CD14-positive monocyte (primary cell): ENCODE results near the gene GRID2. TPM values are rescaled to one million over a fixed set of nuclear protein-coding genes. Genes with fewer than 3 reads are reported as not detected.

ENCODE experiments used
- DNase-seq, 3 donors: peaks; one replicate each; pipeline ENCODE4 v3.0.0-alpha.2; 2011 to 2022
- H2AFZ ChIP-seq: 2 replicates; pipeline ENCODE4 v1.6.0; 2012; ENCODE audit warnings: mild to moderate bottlenecking, low read depth, low read length, inconsistent platforms; ENCODE audit not compliant: insufficient read depth, poor library complexity, severe bottlenecking
- H3K27ac ChIP-seq, 2 donors: 1 replicate in 1 of 2; 2 replicates in 1 of 2; pipeline ENCODE4 v1.5.1; 2012 to 2013; ENCODE audit warnings: low read length in 2 of 2, control low read depth in 1 of 2, inconsistent platforms in 1 of 2, low read depth in 1 of 2, mild to moderate bottlenecking in 1 of 2
- H3K27me3 ChIP-seq, 2 donors: one replicate each; pipeline versions ENCODE4 v1.6.0 to v1.6.1; 2011 to 2013; ENCODE audit warnings: low read length in 2 of 2; ENCODE audit not compliant: control insufficient read depth in 2 of 2, insufficient read depth in 2 of 2
- H3K36me3 ChIP-seq, 2 donors: replicated peaks in 1 of 2; 1 replicate in 1 of 2; 2 replicates in 1 of 2; pipeline versions ENCODE4 v1.5.1 to v1.6.1; 2012 to 2013; ENCODE audit warnings: low read length in 2 of 2, control low read depth in 1 of 2, inconsistent platforms in 1 of 2, mild to moderate bottlenecking in 1 of 2; ENCODE audit not compliant: insufficient read depth in 2 of 2, control insufficient read depth in 1 of 2
- H3K4me1 ChIP-seq, 2 donors: 1 replicate in 1 of 2; 2 replicates in 1 of 2; pipeline versions ENCODE4 v1.5.1 to v1.6.1; 2012 to 2013; ENCODE audit warnings: low read length in 2 of 2, control low read depth in 1 of 2, inconsistent platforms in 1 of 2, mild to moderate bottlenecking in 1 of 2, moderate library complexity in 1 of 2; ENCODE audit not compliant: insufficient read depth in 2 of 2, control insufficient read depth in 1 of 2
- H3K4me2 ChIP-seq: replicated peaks from 2 replicates; pipeline ENCODE3; 2012; ENCODE audit warnings: low read length, moderate library complexity, mild to moderate bottlenecking; ENCODE audit not compliant: poor library complexity, severe bottlenecking; ENCODE audit errors: extremely low read depth
- H3K4me3 ChIP-seq, 3 experiments: fragments of 200-600 bp in 1 of 3; sonication (generic) in 1 of 3; replicated peaks in 1 of 3; 1 replicate in 2 of 3; 2 replicates in 1 of 3; pipeline ENCODE4 v1.5.1; 2011 to 2013; ENCODE audit warnings: low read length in 3 of 3, mild to moderate bottlenecking in 3 of 3, control low read depth in 2 of 3, low read depth in 2 of 3, inconsistent platforms in 1 of 3, moderate library complexity in 1 of 3
- H3K79me2 ChIP-seq: 2 replicates; pipeline ENCODE4 v1.6.0; 2012; ENCODE audit warnings: mild to moderate bottlenecking, control low read depth, inconsistent platforms, low read length, moderate library complexity; ENCODE audit not compliant: insufficient read depth
- H3K9ac ChIP-seq: 2 replicates; pipeline ENCODE4 v1.6.0; 2017; ENCODE audit warnings: low read length, mild to moderate bottlenecking; ENCODE audit not compliant: insufficient read depth, poor library complexity, severe bottlenecking
- H3K9me3 ChIP-seq, 2 donors: replicated peaks in 1 of 2; 1 replicate in 1 of 2; 2 replicates in 1 of 2; pipeline versions ENCODE4 v1.5.1 to v1.6.1; 2012 to 2013; ENCODE audit warnings: low read length in 2 of 2, control low read depth in 1 of 2; ENCODE audit not compliant: control insufficient read depth in 1 of 2, insufficient read depth in 1 of 2
- H4K20me1 ChIP-seq: 2 replicates; pipeline ENCODE4 v1.6.0; 2012; ENCODE audit warnings: mild to moderate bottlenecking, low read length, control low read depth, moderate library complexity; ENCODE audit not compliant: insufficient read depth
- H3K27ac Mint-ChIP-seq, 7 donors: one replicate each; pipeline ENCODE4 v1.8.0; 2020; ENCODE audit warnings: mild to moderate bottlenecking in 7 of 7, mixed read lengths in 7 of 7, moderate library complexity in 6 of 7, inconsistent platforms in 2 of 7
- H3K27me3 Mint-ChIP-seq, 3 donors: one replicate each; pipeline ENCODE4 v1.8.0; 2021 to 2022; ENCODE audit warnings: low read depth in 3 of 3, mild to moderate bottlenecking in 3 of 3, mixed read lengths in 3 of 3, moderate library complexity in 3 of 3, inconsistent platforms in 1 of 3
- H3K36me3 Mint-ChIP-seq, 2 donors: one replicate each; pipeline ENCODE4 v1.8.0; 2020; ENCODE audit warnings: mixed read lengths in 2 of 2, inconsistent platforms in 1 of 2, mild to moderate bottlenecking in 1 of 2
- H3K4me1 Mint-ChIP-seq: one replicate; pipeline ENCODE4 v1.8.0; 2020; ENCODE audit warnings: mild to moderate bottlenecking, mixed read lengths
- H3K4me3 Mint-ChIP-seq, 2 donors: one replicate each; pipeline ENCODE4 v1.8.0; 2020; ENCODE audit warnings: mild to moderate bottlenecking in 2 of 2, mixed read lengths in 2 of 2, moderate library complexity in 1 of 2
- H3K9me3 Mint-ChIP-seq, 7 donors: one replicate each; pipeline ENCODE4 v1.8.0; 2020 to 2022; ENCODE audit warnings: mixed read lengths in 7 of 7, mild to moderate bottlenecking in 6 of 7, moderate library complexity in 6 of 7, inconsistent platforms in 2 of 7
- CTCF ChIP-seq: fragments of 200-600 bp; IDR thresholded peaks from one replicate; pipeline ENCODE4 v1.8.0; 2022; ENCODE audit warnings: antibody characterized with exemption, mild to moderate bottlenecking
- WGBS: methylation state at CpG from one replicate; pipeline ENCODE4 v1.1.5; 2013; ENCODE audit warnings: missing lambda C conversion rate; ENCODE audit not compliant: insufficient coverage; 5-methylcytosine and 5-hydroxymethylcytosine counted together
- intact Hi-C, 2 donors: fragments of 100-400 bp; cut with micrococcal nuclease; formaldehyde crosslinking; loops; one replicate each; pipeline versions ENCODE4 v1.15.0 to v1.15.1; 2023
- polyA plus RNA-seq, 3 donors: library from polyadenylated mRNA; depleted of rRNA in 1 of 3; unstranded in 2 of 3; stranded (reverse) in 1 of 3; fragments of 300-500 nt in 2 of 3; fragments of >200 nt in 1 of 3; fragmentation: Illumina TruSeq in 2 of 3; gene quantifications; 1 replicate in 2 of 3; 2 replicates in 1 of 3; pipeline ENCODE4 v1.2.3, GENCODE V29; 2012 to 2021

Gene GRID2
- polyA plus RNA-seq, 3 donors, result not detected

GRCh38 chr4:93605163-93605562, 1301.4 kb downstream of the GRID2 start:
- Histone ChIP-seq H4K20me1 (no peaks in the 10 kb centered on the region), H3K4me3 (no peak overlapping the region), H3K4me2 (no peak overlapping the region), H3K27me3 (no peaks in the 10 kb centered on the region), H3K79me2 (no peaks in the 10 kb centered on the region), H3K36me3 (no peaks in the 10 kb centered on the region), H3K9me3 (peaks cover 0 to 13% of the 10 kb centered on the region in 2 donors), H3K9ac (no peak overlapping the region), H3K27ac (no peak overlapping the region), H3K4me1 (no peaks in the 10 kb centered on the region), H2AFZ (no peak overlapping the region)
- Mint-ChIP-seq H3K9me3 (peaks cover 1 to 15% (median 6%) of the 10 kb centered on the region in 7 donors), H3K36me3 (no peaks in the 10 kb centered on the region), H3K27me3 (peaks cover 0 to 2% (median 1%) of the 10 kb centered on the region in 3 donors), H3K4me1 (no peaks in the 10 kb centered on the region), H3K27ac (no peak overlapping the region), H3K4me3 (no peak overlapping the region)
- no CpG with 5 or more reads among the region's 1 CpG for WGBS
- no peak for DNase-seq
- intact Hi-C loops, result no loop called here
- TF ChIP-seq CTCF, result no peak

- Mint-ChIP-seq H3K9me3 (peaks cover 0 to 9% (median 0%) of the 10 kb centered on the region in 7 donors), H3K27ac (no peak overlapping the region), H3K27me3 (no peaks in the 10 kb centered on the region), H3K4me1 (no peaks in the 10 kb centered on the region), H3K36me3 (no peaks in the 10 kb centered on the region), H3K4me3 (no peak overlapping the region)
- no peak for TF ChIP-seq CTCF
- no peak overlapping the region for H2AFZ ChIP-seq
- no CpG with 5 or more reads among the region's 4 CpGs for WGBS
- no peaks in the 10 kb centered on the region for H3K9me3 ChIP-seq
- H3K36me3 ChIP-seq, result no peaks in the 10 kb centered on the region
- intact Hi-C loops, result no loop called here
- no peak overlapping the region for H3K4me3 ChIP-seq
- H3K4me2 ChIP-seq, result no peak overlapping the region
- no peak overlapping the region for H3K9ac ChIP-seq
- H3K4me1 ChIP-seq, result no peaks in the 10 kb centered on the region
- no peaks in the 10 kb centered on the region for H3K79me2 ChIP-seq
- H3K27me3 ChIP-seq, result no peaks in the 10 kb centered on the region
- DNase-seq, result no peak
- H3K27ac ChIP-seq, result no peak overlapping the region
- H4K20me1 ChIP-seq, result no peaks in the 10 kb centered on the region
Measured at GRCh38 chr4:93617606-93618005, 1313.8 kb downstream of the GRID2 start.
